ENCODE measurements around the gene ZBTB2. TPM values are rescaled to one million over a fixed set of nuclear protein-coding genes. Genes with fewer than 3 reads are reported as not detected.
"Not testable (repeated sequence)": the region's sequence is repeated elsewhere in the genome, so short reads cannot be mapped to it uniquely, and the experiment has no call there.

Gene ZBTB2
- total RNA-seq, 2 experiments from 2014 or later: 26.8 to 28.2 TPM

DNA sequence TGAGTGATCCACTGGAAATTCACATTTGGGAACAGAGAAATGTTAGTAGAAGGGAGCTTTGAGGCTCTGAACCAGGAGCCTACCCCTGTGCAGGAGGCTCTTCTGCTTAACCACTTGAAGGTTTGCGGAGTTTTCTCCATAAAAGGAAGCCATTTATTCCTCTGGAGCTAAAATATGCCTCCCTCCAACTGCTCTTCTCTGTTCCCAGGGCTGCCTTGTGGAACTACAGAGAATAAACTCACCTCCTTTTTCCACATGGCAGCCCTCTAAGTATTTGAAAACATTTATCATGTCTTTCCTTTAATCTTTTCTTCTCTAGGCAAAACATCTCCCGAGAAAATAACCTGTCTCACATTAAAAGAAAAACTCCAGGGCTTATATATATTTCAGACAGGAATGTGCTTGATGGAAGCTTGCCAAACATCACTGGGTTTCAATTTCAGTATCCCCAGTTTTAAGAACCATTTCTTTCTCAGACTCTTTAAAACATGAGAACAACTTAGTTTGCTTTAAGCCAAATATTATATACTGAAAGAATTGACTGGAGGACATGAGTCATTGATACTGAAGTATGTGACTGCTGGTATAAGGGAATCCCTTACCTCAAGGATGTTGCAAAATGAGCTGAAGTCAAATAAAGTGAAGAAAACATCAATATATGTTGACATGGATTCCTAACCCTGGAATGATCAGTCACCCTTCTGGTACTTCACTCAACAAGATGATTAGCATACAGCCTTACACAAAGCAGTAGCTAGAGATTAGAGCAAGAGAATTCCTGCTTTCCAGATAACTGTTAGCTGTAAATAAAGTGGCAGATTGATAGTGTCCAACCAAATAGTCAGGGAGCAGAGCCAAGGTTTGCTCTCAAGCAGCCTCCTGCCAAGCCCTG lies 74.0 kb downstream of the ZBTB2 start:
- Mint-ChIP-seq H3K4me1 (no peaks in the 10 kb centered on the region), H3K27ac (no peak overlapping the region), H3K36me3 (no peaks in the 10 kb centered on the region)

DNA sequence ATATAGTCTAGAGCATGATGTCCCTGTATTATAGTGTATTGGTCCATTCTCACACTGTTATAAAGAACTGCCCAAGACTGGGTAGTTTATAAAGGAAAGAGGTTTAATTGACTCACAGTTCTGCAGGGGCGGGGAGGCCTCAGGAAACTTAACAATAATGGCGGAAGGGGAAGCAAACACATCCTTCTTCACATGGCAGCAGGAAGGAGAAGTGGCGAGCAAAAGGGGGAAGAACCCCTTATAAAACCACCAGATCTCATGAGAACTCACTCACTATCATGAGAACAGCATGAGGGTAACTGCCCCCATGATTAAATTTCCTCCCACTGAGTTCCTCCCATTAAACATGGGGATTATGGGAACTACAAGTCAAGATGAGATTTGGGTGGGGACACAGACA lies 75.7 kb downstream of the ZBTB2 start:
- not testable (repeated sequence) for H3K36me3 Mint-ChIP-seq, H3K4me1 Mint-ChIP-seq, H3K27me3 Mint-ChIP-seq, H3K9me3 Mint-ChIP-seq, H3K4me3 Mint-ChIP-seq, DNase-seq, H3K27ac Mint-ChIP-seq

More for the DNA sequence above, 74.0 kb downstream of the ZBTB2 start:
- H3K27me3 Mint-ChIP-seq: peaks cover 4% of the 10 kb centered on the region
- peaks cover 5% of the 10 kb centered on the region for H3K9me3 Mint-ChIP-seq
- H3K4me3 Mint-ChIP-seq: no peak overlapping the region
- no peak for DNase-seq

Other genes with a start within 250 kb of the ZBTB2 start
- 1 to 10 TPM; 1.8 to 2.3 TPM for gene AKAP12, start 151.6 kb downstream of the ZBTB2 start, total RNA-seq
- 10 to 100 TPM; 25.9 to 28.4 TPM for gene RMND1, start 60.6 kb upstream of the ZBTB2 start, total RNA-seq
- gene CCDC170, start 102.5 kb upstream of the ZBTB2 start, total RNA-seq: not detected

All from activated naive CD8-positive, alpha-beta T cell treated with anti-CD3 and anti-CD28 coated beads for 36 hours (primary cell).